ENCODE data around the gene PACSIN1.
A peak's percentile ranks its signal among the peaks of the same experiment; 100 is the strongest.

Gene PACSIN1

DNA sequence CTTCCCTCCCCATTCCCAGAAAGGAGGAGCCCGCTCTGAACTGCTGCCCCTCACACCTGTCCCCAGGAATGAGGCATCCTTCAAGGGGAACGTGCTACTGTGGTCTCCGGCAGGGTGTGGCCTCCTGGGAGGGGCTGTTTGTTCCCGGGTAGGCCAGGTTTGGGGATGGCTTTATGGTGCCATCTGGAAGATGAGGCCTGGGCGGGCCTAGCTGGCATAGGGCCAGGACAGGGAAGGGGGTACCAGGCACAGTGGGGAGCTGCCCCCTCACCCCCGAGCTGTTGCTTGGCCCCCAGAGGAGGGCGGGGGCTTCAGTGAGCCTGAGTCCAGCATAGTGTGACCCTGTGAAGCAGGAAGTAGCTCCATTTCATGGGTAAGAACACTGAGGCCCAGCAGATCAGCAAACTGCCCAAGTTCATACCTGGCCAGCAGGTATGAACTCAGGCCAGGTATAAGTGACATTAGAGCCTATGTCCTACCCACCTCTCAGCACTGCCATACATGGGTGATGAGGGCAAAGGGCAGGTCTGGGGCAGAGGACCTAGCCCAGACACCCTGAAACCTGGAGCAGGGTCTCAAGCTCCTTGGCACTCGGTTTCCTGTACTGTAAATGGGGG is 107.8 kb downstream of the PACSIN1 start:
- Mint-ChIP-seq H3K4me1 (peaks cover 24% of the 10 kb centered on the region), H3K4me3 (no peak overlapping the region), H3K9me3 (no peaks in the 10 kb centered on the region), H3K27ac (peak overlapping the region; percentile 84), H3K36me3 (ENCODE audit: low read depth) (no peaks in the 10 kb centered on the region), H3K27me3 (ENCODE audit: low read depth, poor library complexity) (no peaks in the 10 kb centered on the region)
- TF ChIP-seq CTCF (IDR thresholded peaks at IDR 0.05), result no peak
- no peak for DNase-seq

DNA sequence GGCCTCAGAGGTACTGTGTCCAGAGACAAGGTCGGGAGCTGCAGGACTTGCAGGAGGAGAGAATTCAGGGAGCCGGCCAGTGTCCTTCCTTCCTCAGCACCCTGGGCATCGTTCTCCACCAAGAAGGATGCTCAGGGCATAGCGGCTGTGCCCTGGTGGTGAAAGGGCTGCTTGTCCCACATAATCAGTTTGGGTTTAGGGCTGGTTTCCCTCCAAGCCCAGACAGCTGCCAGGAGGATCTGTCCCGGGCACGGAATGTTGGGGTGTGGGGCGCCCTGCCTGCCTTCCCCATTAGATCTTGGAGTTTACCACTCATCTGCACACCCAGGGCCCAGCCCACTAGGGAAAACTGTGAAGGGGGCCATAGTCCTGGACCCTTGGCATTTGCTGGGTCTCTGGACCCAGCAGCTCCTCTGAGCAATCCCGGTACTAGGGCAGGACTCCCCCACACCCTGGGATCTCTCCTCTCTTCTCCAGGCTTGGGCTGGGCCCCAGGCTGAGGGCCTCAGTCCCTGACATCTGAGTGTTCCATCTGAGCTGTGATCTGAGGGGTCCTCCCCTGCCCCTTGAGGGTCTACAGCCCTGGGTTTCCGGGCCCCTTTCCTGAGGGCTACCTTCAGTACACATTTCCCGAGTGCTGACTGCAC is 108.9 kb downstream of the PACSIN1 start:
- Mint-ChIP-seq H3K27me3 (ENCODE audit: low read depth, poor library complexity) (no peaks in the 10 kb centered on the region), H3K36me3 (ENCODE audit: low read depth) (no peaks in the 10 kb centered on the region), H3K4me3 (no peak overlapping the region), H3K9me3 (no peaks in the 10 kb centered on the region), H3K27ac (peak overlapping the region; percentile 71), H3K4me1 (peaks cover 30% of the 10 kb centered on the region)
- DNase-seq, result no peak
- no peak for TF ChIP-seq CTCF (IDR thresholded peaks at IDR 0.05)

GRCh38 chr6:34575326-34575725 is 109.5 kb downstream of the PACSIN1 start:
- Mint-ChIP-seq H3K9me3 (no peaks in the 10 kb centered on the region), H3K36me3 (ENCODE audit: low read depth) (no peaks in the 10 kb centered on the region), H3K27me3 (ENCODE audit: low read depth, poor library complexity) (no peaks in the 10 kb centered on the region), H3K27ac (peak overlapping the region; percentile 71), H3K4me3 (no peak overlapping the region), H3K4me1 (peaks cover 28% of the 10 kb centered on the region)
- DNase-seq, result no peak
- TF ChIP-seq CTCF (IDR thresholded peaks at IDR 0.05), result no peak

DNA sequence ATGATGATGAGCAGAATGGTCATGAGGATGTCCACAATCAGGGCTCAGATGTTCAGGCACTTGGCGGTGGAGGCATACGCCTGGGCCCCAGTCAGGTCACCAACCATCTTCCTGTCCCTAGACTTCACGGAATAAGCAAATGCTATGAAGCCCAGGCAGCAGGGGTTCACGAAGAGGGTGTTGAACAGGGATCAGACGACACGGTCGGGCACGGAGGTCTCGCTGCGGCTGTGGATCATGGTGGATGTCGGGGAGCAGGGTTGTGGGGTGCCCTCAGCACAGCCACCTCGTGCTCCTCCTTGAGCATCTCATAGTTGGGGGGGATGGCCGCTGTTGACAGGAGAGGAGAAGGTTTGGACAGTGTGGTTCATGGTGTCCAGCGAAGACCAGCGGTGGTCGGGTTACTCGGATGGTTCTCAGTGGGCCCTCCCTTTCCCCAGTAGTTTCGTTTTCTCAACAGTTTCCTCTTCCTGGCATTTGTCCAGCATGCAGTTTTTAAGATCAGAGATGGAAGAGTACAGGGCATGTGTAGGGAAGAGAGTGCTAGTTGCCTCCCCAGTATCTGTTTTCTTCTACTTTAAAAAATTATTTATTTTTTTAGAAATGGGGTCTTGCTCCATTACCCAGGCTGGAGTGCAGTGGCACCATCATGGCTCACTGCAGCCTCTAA is 110.5 kb downstream of the PACSIN1 start:
- peak overlapping the region; percentile 79 for H3K27ac Mint-ChIP-seq
- H3K4me3 Mint-ChIP-seq, result no peak overlapping the region
- peaks cover 31% of the 10 kb centered on the region for H3K4me1 Mint-ChIP-seq
- no peaks in the 10 kb centered on the region for H3K36me3 Mint-ChIP-seq (ENCODE audit: low read depth)
- DNase-seq, result no peak
- H3K9me3 Mint-ChIP-seq, result no peaks in the 10 kb centered on the region
- H3K27me3 Mint-ChIP-seq (ENCODE audit: low read depth, poor library complexity), result no peaks in the 10 kb centered on the region
- no peak for TF ChIP-seq CTCF (IDR thresholded peaks at IDR 0.05)

DNA sequence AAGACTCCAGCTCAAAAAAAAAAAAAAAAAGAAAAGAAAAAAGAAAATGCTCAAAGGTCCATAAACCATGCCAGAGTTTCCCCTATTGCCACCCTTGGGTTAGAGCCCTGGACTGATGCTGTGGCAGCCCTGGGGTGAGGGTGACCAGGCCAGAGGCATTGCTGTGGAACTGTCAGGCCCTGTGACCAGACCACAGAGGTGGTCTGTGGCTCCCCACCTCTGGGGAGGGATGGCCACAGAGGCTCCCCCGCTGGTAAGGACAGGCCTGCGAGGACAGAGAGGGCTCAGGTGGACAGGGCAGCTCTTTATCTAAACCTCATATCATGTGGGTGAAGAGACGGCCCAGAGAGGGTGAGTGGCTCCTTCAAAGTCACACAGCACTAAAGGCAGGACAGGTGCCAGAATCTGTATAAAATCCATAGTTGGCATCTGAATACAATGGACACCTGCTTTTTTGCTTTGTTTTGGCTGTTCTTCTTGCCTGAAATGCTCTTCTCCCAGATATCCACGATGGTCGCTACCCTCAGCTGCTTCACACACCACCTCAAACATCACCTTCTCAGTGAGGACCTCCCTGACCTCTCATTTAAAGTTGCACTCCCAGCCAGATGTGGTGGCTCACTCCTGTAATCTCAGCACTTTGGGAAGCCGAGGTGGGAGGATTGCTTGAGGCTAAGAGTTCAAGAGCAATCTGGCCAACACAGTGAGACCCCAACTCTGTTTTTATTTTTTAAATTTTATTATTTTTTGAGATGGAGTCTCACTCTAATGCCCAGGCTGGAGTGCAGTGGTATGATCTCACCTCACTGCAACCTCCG is 112.8 kb downstream of the PACSIN1 start:
- H3K27me3 Mint-ChIP-seq (ENCODE audit: low read depth, poor library complexity), result no peaks in the 10 kb centered on the region
- DNase-seq, result no peak
- H3K36me3 Mint-ChIP-seq (ENCODE audit: low read depth), result no peaks in the 10 kb centered on the region
- H3K4me3 Mint-ChIP-seq, result no peak overlapping the region
- peaks cover 35% of the 10 kb centered on the region for H3K4me1 Mint-ChIP-seq
- no peak for TF ChIP-seq CTCF (IDR thresholded peaks at IDR 0.05)
- peak overlapping the region; percentile 59 for H3K27ac Mint-ChIP-seq
- H3K9me3 Mint-ChIP-seq, result no peaks in the 10 kb centered on the region

Data from nephron progenitor cell (in vitro differentiated cells).